Fibroblast of the aortic adventitia (primary cell): ENCODE data around the gene SH3TC2. TPM values are rescaled to one million over a fixed set of nuclear protein-coding genes. Genes with fewer than 3 reads are reported as not detected.

Experiments used
- DNase-seq: peaks from one replicate; pipeline ENCODE4 v3.0.0-alpha.2; 2010; ENCODE audit warnings: low read depth
- H3K4me3 ChIP-seq: 2 replicates; pipeline ENCODE4 v1.5.1; 2011; ENCODE audit warnings: low read depth, mild to moderate bottlenecking, control low read depth, low read length, moderate library complexity
- total RNA-seq: library from RNA; depleted of rRNA; stranded (reverse); fragments of >200 nt; gene quantifications from 2 replicates; pipeline ENCODE4 v1.2.3, GENCODE V29; 2012; ENCODE audit warnings: low replicate concordance
- TF ChIP-seq, protein P1 (sequence below): IDR thresholded peaks from 2 replicates; pipeline ENCODE4 v1.5.1; 2011; ENCODE audit warnings: mild to moderate bottlenecking, low read length, control low read depth, inconsistent platforms; ENCODE audit not compliant: insufficient read depth

The SH3TC2 gene
- total RNA-seq, 1 donor: 4.1 TPM

DNA sequence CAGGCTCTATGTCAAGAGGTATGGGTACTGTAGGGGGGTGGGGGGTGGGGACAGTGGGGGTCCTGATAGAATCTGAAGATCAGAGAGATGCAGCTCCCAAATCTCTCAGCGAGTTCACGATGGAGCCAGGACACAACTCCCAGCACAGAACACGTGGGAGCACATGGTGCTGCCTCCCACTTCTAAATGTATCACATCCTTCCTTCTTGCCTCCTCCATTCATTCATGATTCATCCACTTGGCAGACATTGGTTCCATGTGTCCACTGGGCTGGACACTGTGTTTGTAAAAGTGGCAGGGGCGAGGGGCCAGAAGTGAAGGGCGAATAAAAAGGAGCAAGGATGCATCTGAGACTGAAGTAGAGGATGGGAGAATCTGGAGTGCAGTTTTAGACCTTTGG lies 33.9 kb downstream of the SH3TC2 start:
- no peak overlapping the region for H3K4me3 ChIP-seq
- no peak for DNase-seq
- TF ChIP-seq, protein P1, sequence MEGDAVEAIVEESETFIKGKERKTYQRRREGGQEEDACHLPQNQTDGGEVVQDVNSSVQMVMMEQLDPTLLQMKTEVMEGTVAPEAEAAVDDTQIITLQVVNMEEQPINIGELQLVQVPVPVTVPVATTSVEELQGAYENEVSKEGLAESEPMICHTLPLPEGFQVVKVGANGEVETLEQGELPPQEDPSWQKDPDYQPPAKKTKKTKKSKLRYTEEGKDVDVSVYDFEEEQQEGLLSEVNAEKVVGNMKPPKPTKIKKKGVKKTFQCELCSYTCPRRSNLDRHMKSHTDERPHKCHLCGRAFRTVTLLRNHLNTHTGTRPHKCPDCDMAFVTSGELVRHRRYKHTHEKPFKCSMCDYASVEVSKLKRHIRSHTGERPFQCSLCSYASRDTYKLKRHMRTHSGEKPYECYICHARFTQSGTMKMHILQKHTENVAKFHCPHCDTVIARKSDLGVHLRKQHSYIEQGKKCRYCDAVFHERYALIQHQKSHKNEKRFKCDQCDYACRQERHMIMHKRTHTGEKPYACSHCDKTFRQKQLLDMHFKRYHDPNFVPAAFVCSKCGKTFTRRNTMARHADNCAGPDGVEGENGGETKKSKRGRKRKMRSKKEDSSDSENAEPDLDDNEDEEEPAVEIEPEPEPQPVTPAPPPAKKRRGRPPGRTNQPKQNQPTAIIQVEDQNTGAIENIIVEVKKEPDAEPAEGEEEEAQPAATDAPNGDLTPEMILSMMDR: no peak

DNA sequence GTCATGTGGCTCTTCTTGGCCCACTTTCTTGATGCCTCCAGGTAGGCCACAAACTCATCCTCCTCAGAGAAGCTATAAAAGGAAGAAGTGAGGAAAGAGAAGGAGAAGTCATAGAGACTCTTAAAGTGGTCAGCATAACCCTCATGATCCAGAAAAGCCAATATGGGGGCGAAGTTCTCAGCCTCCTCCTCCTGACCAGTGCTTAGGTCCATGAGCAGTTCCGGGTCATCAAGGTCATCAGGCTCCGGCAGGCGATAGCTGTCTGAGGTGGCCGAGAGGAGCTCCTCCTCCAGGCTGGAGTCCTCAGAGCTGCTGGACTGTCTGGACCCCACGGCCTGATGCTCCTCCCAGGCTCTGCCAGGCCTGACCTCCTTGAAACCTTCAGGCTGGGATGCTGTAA lies 34.7 kb downstream of the SH3TC2 start:
- no peak for DNase-seq
- H3K4me3 ChIP-seq: no peak overlapping the region
- TF ChIP-seq, protein P1: no peak

DNA sequence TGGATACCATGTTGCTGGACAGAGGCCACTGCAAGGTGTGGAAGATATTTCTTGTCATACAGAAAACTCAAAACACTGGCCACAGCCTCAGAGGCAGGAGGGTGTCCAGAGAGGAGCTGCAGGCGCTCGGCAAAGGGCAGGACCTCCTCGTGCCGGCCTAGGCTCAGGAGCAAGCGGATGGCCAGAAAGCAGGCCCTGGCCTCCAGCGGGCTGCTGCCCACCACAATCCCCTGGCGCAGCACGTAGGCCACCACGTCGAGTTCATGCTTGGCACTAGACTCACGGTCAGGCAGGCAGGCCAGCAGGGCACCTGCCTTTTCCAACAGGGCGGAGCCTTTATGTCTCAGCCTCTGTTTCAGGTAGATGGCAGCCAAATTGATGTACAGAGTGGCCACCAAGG lies 35.2 kb downstream of the SH3TC2 start:
- H3K4me3 ChIP-seq: no peak overlapping the region
- TF ChIP-seq, protein P1: no peak
- DNase-seq: no peak

DNA sequence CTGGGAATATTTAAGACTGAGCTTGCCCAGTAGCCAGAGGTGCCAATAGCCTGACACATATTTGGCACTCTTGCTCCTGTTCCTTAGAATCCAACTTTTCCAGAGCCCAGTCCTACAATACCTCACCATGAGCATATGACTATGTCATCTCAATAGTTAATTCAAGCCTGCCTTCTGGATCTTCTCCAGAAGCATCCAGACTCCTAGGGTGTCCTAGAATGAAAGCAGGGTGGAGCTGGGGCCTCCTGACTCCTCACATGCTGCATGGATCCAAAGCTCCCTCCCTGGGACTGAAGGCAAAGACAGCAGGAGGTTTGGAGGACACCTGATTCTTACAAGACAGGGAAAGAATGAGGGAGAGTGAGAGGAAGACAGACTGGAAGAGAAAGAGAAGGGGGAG lies 37.9 kb downstream of the SH3TC2 start:
- TF ChIP-seq, protein P1: no peak
- H3K4me3 ChIP-seq: no peak overlapping the region
- DNase-seq: no peak

DNA sequence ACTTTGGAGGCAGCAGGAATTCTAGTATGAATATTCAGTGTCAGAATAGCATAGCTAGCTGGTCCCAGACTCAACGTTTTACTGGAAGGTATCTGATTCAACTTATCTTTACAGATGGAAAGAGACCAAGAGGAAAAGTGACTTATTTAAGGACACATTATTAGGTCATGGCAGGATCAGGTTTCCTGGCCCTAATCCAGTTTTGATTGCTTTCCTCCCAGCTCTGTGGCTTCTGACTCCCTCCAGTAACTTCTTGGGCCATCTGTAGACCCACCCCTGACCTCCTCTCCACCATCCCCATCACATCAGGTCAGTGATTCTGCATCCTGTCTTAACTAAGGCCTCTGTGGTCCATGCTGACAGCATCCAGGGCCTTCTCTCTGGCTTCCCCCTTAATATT lies 38.4 kb downstream of the SH3TC2 start:
- TF ChIP-seq, protein P1: no peak
- peak; percentile 62 for DNase-seq
- no peak overlapping the region for H3K4me3 ChIP-seq

DNA sequence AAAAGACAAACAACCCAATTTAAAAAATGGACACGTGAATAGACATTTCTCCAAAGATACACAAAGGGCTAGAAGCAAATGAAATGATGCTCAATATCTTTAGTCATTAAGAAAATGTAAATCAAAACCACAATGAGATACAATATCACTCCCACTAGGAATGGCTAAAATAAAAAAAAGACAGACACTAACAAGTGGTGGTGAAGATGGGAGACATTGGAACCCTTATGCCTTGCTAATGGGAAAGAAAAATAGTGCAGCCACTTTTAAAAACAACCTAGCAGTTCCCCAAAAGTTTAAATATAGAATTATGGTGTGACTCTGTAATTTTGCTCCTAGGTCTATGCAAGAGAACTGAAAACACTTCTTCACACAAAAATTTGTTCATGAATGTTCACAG lies 40.7 kb downstream of the SH3TC2 start:
- DNase-seq: no peak
- H3K4me3 ChIP-seq: no peak overlapping the region
- TF ChIP-seq, protein P1: no peak

DNA sequence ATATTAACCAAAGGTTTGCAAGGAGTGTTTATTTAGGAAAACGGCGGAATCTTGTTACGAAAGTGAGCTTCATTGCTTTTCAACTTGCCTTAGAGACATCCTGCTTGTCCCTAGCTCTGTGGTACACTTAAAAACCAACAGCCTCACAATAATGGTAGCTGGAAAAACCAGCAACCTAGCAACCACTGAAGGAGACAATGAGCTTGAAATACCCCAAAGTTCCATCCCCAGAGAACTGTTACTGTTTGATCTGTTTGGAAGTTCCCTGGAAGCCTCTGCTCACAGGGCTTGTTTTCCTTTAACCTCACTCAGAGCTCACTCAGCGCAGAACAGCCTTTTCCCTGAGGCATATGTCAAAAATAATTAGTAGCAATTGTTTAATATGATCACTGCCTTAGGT lies 43.2 kb downstream of the SH3TC2 start:
- TF ChIP-seq, protein P1: no peak
- no peak for DNase-seq
- no peak overlapping the region for H3K4me3 ChIP-seq
